IPS-15b (cell line): ENCODE measurements around the gene GOLIM4.

Source experiments
- H3K27me3 ChIP-seq: one replicate; pipeline ENCODE4 v1.6.1; 2013; ENCODE audit warnings: low read length; ENCODE audit not compliant: control insufficient read depth, insufficient read depth
- H3K36me3 ChIP-seq: one replicate; pipeline ENCODE4 v1.6.1; 2013; ENCODE audit warnings: low read length; ENCODE audit not compliant: control insufficient read depth, insufficient read depth
- H3K4me1 ChIP-seq: one replicate; pipeline ENCODE4 v1.6.1; 2013; ENCODE audit warnings: mild to moderate bottlenecking, low read length; ENCODE audit not compliant: control insufficient read depth, insufficient read depth
- H3K4me3 ChIP-seq: one replicate; pipeline ENCODE4 v1.5.1; 2013; ENCODE audit warnings: low read depth, low read length
- H3K9ac ChIP-seq: one replicate; pipeline ENCODE4 v1.6.1; 2013; ENCODE audit warnings: low read depth, mild to moderate bottlenecking, low read length
- H3K9me3 ChIP-seq: one replicate; pipeline ENCODE4 v1.6.1; 2013; ENCODE audit warnings: mild to moderate bottlenecking, low read length; ENCODE audit not compliant: control insufficient read depth, insufficient read depth

GOLIM4 gene

DNA sequence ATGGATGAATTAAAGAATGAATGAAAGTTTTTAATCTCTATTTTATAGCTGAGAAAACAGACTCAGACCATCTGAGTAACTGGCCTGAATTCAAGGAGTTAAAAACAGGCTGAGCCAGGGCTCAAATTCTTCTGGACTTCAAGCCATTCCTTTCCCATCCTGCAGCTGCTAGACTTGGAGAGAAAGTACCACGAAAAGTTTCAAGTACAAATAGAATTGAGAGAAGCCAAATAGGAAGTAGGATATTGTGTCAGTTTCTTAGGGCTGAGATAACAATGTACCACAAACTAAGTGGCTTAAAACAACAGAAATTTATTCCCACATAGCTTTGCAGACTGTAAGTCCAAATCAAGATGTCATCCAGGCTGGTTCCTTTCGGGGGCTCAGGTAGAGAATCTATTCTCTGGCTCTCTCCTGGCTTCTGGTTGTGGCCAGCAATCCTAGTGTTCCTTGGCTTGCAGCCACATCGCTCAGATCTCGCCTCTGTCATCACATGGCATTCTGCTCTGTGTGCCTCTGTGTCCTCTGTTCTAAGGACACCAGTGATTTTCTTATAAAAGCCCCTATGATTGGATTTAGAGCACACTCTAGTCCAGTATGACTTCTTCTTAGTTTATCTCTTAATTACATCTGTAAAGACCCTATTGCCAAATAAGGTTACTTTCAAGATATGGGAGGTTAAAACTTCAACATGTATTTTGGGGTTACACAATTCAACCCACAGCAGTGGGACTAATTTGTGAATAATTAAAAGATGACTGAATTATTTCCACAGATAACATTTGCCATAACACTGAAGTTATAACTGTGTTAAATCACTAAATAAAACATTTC is 25.7 kb upstream of the GOLIM4 start:
- H3K4me3 ChIP-seq: no peak overlapping the region
- H3K9me3 ChIP-seq: no peaks in the 10 kb centered on the region
- no peaks in the 10 kb centered on the region for H3K36me3 ChIP-seq
- no peak overlapping the region for H3K9ac ChIP-seq
- H3K4me1 ChIP-seq: no peaks in the 10 kb centered on the region
- H3K27me3 ChIP-seq: no peaks in the 10 kb centered on the region

DNA sequence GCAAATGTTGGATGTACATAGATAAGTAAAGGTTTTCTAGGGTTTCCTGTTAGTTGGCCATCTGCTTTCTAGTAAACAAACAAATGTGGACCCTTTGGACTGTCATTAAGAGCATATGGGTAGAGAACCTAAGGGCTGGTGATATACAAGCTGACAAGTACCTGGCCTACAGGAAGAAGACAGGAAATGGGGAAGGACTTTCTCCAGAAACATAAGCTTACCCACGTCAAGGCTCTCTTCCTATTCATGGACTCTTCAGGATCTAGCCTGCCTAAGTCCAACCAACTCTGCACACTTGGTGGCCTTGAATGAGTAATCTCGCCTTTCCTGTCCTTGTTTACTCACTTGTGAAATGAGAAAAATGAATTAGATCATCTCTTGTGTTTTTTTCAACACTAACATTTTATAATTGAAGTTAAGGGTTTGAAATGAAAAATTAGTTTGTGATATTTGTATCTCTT is 22.2 kb upstream of the GOLIM4 start:
- Histone ChIP-seq H3K9ac (no peak overlapping the region), H3K9me3 (no peaks in the 10 kb centered on the region), H3K4me3 (no peak overlapping the region), H3K27me3 (no peaks in the 10 kb centered on the region), H3K36me3 (no peaks in the 10 kb centered on the region), H3K4me1 (no peaks in the 10 kb centered on the region)

DNA sequence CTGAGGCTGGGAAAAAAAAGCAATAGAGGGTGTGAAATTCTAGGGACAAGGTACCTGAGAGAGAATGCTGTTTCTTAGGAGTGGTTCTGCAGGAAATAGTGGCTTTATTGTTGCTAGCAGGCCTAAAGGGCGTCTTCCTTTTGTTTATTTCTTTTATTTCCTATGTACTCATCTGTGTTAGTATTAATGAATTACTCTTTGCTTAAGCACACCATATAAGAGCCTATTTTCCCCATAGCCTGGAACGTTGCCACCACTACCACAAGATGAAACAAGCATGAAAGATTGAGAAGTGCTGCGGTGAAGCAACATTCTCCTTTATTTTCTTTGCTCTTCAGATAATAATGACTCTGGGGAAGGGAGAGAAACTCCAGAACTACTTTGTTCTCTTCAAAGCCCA is 21.3 kb upstream of the GOLIM4 start:
- Histone ChIP-seq H3K9ac (no peak overlapping the region), H3K27me3 (no peaks in the 10 kb centered on the region), H3K9me3 (no peaks in the 10 kb centered on the region), H3K36me3 (no peaks in the 10 kb centered on the region), H3K4me1 (no peaks in the 10 kb centered on the region), H3K4me3 (no peak overlapping the region)

DNA sequence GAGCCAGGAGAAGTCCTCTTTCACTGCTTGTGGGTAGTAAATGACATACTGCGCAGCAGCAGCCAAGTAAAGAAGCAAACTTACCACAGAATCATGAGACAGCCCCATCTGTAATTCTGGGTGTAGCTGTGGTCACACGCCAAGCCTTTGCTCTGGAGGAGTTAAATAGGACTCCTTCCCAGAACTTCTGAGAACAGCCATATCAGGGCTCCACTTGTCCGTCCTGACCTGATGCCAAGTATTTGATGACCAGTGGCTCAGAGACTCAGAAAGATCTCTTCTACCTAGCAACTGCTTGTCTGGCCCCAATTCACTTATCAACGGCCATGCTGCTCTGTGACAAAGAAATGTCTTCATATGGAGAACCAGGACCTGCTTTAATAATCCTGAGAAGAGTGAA is 20.6 kb upstream of the GOLIM4 start:
- Histone ChIP-seq H3K4me1 (no peaks in the 10 kb centered on the region), H3K9ac (no peak overlapping the region), H3K27me3 (no peaks in the 10 kb centered on the region), H3K9me3 (no peaks in the 10 kb centered on the region), H3K4me3 (no peak overlapping the region), H3K36me3 (no peaks in the 10 kb centered on the region)

DNA sequence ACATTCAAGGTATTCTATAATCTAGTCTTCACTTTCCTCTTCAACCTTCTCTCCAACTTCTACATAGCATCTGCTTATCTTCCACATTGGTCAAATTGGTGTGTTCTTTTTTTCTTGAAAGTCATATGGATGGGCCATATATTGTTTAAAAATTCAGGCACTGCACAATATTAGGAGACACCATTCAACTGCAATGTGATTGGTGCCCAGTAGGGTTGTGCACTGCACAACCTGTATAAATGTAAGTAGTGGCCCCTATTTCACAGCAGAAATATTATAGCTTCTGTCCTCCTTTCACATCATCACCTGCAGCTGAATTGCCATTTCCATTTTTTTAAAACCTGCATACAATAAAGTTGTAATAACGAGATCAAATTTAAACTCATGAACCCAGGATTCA is 18.1 kb upstream of the GOLIM4 start:
- H3K4me1 ChIP-seq: no peaks in the 10 kb centered on the region

DNA sequence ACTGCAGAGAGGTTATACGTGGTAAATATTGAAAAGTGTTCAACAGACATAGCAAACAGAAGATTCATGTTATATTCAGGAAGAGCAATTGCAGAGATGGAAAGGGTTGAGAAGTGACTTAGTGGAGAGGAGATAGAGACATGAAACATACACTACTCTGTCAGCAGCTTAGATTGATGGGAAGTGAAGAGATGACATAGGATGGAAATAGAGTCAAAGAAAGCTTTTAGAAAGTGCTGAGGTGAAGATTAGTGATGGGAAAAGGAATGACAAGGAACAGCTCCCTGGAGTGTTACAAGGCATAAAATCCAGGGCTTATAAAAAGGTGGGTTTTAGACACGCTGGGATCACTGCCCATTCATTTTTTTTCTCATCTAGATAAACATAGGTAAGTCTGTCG is 17.2 kb upstream of the GOLIM4 start:
- Histone ChIP-seq H3K9ac (no peak overlapping the region), H3K27me3 (no peaks in the 10 kb centered on the region), H3K36me3 (no peaks in the 10 kb centered on the region), H3K4me3 (no peak overlapping the region), H3K4me1 (no peaks in the 10 kb centered on the region), H3K9me3 (no peaks in the 10 kb centered on the region)

More for the DNA sequence above, 18.1 kb upstream of the GOLIM4 start:
- Histone ChIP-seq H3K27me3 (no peaks in the 10 kb centered on the region), H3K9me3 (no peaks in the 10 kb centered on the region), H3K4me3 (no peak overlapping the region), H3K9ac (no peak overlapping the region), H3K36me3 (no peaks in the 10 kb centered on the region)

DNA sequence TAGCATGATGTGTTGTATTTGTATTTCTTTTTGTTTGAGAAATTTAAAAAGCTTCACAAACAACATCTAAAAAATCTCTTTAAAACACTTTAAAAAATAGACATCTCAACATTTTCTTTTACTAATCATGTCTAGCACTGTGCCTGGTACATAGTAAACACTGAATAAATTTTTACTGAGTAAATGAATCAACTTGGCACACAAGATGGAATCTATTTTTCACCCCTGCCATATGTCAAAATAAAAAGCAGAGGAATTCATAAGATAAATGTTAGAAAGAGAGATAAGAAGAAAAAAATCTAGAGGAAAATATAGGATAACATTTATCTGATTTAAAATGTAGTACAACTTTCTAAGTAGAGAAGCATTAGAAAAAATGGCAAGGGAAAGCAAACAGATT is 8.6 kb upstream of the GOLIM4 start:
- Histone ChIP-seq H3K4me3 (no peak overlapping the region), H3K9me3 (no peaks in the 10 kb centered on the region), H3K4me1 (no peaks in the 10 kb centered on the region), H3K36me3 (no peaks in the 10 kb centered on the region), H3K9ac (no peak overlapping the region), H3K27me3 (no peaks in the 10 kb centered on the region)

DNA sequence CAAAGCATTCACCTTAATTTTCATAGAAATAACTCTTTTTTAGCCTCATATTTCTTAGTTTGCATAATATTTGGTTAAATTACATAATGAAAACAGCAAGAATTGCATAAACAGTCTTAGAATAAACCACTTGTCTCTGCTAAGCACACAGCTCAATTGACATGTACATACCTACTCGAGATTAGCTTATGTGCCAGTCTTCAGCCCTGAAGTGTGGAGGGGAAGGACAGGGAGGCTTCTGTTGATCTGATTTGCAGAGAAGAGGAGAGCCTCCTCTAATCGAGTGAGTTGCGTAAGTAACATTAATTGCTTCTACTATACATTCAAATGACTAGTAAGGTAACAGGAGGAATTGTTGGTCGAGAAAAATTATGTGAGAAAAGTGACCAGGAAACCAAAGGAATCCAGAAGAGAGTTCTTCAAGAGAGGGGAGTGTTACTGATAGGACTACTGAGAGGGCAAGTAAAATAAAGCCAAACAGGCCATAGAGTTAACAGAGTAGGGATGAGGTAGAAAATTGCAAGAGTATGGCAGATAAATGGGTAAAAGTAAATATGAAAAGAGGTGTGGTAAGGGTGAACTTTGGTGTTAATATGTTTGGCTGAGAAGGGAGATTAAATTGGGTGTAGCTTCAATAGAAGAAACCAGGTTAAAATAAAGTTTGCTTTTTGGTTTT is 7.1 kb upstream of the GOLIM4 start:
- no peak overlapping the region for H3K9ac ChIP-seq

DNA sequence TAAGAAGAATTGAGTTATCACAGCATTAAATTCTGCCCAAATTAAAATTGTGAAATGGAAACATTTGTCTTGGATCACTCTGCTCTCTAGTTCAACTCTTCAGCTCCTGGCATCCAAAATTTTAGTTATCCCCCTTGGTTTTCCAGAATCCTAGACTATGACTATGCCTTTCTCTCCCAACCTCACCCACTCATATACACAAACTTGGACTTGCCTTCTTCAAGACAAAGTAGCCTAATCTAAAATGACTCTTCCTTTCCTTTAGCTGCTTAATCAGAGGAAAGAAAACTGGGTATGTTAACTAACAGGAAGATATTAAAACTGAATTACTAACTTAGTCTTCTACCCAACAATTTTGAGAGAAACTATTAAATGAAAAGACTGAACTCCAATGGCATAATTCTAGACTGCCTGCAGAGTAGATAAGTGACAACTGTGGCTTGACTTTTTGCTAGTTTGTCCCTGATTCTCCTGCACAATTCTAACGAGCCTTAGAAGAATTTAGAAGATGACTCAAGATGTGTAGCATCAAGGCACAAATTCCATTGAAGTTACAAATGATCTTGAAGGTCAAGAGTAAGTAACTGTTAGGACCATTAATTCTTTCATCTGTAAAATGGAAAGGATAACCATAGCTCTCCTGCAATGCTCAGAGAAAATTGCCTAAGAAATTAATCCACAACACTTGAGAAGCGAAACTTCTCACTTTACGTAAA is 5.2 kb upstream of the GOLIM4 start:
- Histone ChIP-seq H3K36me3 (no peaks in the 10 kb centered on the region), H3K4me3 (no peak overlapping the region), H3K9ac (no peak overlapping the region), H3K9me3 (no peaks in the 10 kb centered on the region), H3K27me3 (no peaks in the 10 kb centered on the region), H3K4me1 (peaks cover 3% of the 10 kb centered on the region)

More for the DNA sequence above, 7.1 kb upstream of the GOLIM4 start:
- H3K27me3 ChIP-seq: no peaks in the 10 kb centered on the region
- no peaks in the 10 kb centered on the region for H3K9me3 ChIP-seq
- no peaks in the 10 kb centered on the region for H3K4me1 ChIP-seq
- H3K36me3 ChIP-seq: no peaks in the 10 kb centered on the region
- no peak overlapping the region for H3K4me3 ChIP-seq

DNA sequence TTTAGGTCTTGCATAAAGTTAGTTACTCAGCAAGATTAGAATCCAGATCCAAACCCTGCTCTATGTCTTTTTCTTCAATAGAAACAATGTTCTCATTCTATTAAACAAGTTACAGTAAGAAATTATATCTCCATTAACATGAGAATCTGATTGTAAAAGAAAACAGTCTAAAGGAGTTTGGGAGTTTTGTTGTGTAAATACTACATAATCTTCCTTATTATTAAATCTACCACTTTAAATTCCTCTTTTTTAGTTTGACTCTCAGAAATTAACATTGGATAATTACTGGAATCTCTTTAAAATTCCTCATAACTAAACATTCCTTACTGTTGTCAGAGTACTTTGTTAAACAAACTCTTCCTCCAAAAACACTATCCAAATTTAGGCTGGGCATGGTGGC is 1.7 kb upstream of the GOLIM4 start:
- Histone ChIP-seq H3K9me3 (no peaks in the 10 kb centered on the region), H3K4me1 (peaks cover 16% of the 10 kb centered on the region), H3K36me3 (no peaks in the 10 kb centered on the region), H3K27me3 (no peaks in the 10 kb centered on the region), H3K9ac (no peak overlapping the region), H3K4me3 (no peak overlapping the region)

DNA sequence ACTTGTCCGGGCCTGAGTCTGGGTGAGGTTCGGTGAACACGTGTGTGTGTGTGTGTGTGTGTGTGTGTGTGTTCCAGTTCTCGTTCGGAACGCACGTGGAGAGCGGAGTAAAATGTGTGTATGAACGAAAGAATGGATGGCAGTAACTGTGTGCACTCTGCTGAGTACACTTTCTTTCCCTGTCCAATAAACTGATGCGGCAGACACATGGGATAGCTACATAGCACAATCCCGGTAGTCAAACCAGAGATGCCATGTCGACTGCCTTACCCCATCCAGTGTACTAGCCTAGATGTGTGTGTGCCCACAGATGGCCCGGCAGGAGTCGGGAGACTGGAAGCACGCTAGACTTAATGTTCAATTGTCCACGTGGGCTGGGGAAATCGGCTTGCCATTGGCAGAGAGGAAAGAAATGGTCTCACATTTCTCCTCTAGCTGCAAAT is 507 bp upstream of the GOLIM4 start:
- peak overlapping the region; percentile 90 for H3K4me3 ChIP-seq
- H3K9ac ChIP-seq: peak overlapping the region; percentile 71
- no peaks in the 10 kb centered on the region for H3K27me3 ChIP-seq
- H3K36me3 ChIP-seq: no peaks in the 10 kb centered on the region
- H3K9me3 ChIP-seq: no peaks in the 10 kb centered on the region
- peaks cover 18% of the 10 kb centered on the region for H3K4me1 ChIP-seq
